Measurements from ENCODE around the gene FAM185A.
"Not testable (repeated sequence)": the region's sequence is repeated elsewhere in the genome, so short reads cannot be mapped to it uniquely, and the experiment has no call there.

Gene FAM185A

GRCh38 chr7:102759934-102760333 is 11.1 kb downstream of the FAM185A start:
- not testable (repeated sequence) for H3K4me3 Mint-ChIP-seq; H3K36me3 Mint-ChIP-seq (ENCODE audit: low read depth); H3K4me1 Mint-ChIP-seq (ENCODE audit: low read depth); H3K27me3 Mint-ChIP-seq; H3K27ac Mint-ChIP-seq; H3K9me3 Mint-ChIP-seq

- H3K9me3 Mint-ChIP-seq; H3K4me1 Mint-ChIP-seq (ENCODE audit: low read depth); H3K36me3 Mint-ChIP-seq (ENCODE audit: low read depth); H3K27me3 Mint-ChIP-seq; H3K4me3 Mint-ChIP-seq; H3K27ac Mint-ChIP-seq: not testable (repeated sequence)
These were observed 12.4 kb downstream of the FAM185A start for GRCh38 chr7:102761234-102761633.

DNA sequence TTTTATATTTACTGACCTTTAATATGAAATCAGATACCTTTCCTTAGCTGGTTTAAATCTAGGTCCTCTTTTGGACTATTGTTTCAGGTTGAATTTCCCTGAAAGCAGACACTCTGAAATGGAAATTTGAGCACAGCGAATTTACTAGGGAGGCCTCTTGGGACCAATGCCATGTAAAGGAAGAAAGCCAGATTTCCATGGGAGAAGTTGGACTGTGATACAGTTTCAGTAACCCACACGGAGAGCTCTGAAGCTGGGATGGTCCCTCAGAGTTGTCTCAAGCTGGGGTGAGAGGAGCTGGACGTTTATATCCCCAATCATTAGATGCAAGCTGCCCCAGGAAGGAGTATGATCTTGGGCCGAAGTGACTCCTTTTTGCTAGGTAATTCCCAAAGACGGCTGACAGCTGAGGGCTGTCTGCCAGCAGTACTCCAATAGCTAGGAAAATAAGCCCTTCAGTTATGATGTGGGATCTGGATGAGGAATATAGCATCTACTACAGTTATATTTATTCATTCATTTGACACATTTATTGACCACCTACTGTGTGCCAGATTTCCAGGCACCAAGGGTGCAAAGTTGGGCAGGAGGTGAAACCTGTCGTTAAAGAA is 14.6 kb downstream of the FAM185A start:
- H3K27me3 Mint-ChIP-seq; H3K27ac Mint-ChIP-seq; H3K36me3 Mint-ChIP-seq (ENCODE audit: low read depth); H3K4me3 Mint-ChIP-seq; H3K4me1 Mint-ChIP-seq (ENCODE audit: low read depth); H3K9me3 Mint-ChIP-seq: not testable (repeated sequence)

GRCh38 chr7:102769657-102770192 is 20.9 kb downstream of the FAM185A start:
- H3K27ac Mint-ChIP-seq; H3K27me3 Mint-ChIP-seq; H3K9me3 Mint-ChIP-seq; H3K4me3 Mint-ChIP-seq; H3K4me1 Mint-ChIP-seq (ENCODE audit: low read depth); H3K36me3 Mint-ChIP-seq (ENCODE audit: low read depth): not testable (repeated sequence)

DNA sequence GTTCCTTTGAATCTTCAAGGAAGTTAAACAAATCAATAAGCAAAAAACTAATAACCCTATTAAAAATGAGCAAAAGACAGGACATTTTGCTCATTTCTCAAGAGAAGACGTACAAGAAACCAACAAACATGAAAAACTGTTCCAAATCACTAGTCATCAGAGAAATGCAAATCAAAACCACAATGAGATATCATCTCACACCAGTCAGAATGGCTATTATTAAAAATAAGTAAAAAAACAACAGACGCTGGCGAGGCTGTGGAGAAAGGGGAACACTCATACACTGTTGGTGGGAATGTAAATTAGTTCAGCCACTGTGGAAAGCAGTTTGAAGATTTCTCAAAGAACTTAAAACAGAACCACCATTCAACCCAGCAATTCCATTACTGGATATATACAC is 21.7 kb downstream of the FAM185A start:
- not testable (repeated sequence) for H3K27ac Mint-ChIP-seq; H3K4me3 Mint-ChIP-seq; H3K36me3 Mint-ChIP-seq (ENCODE audit: low read depth); H3K9me3 Mint-ChIP-seq; H3K4me1 Mint-ChIP-seq (ENCODE audit: low read depth); H3K27me3 Mint-ChIP-seq

- H3K27me3 Mint-ChIP-seq; H3K4me3 Mint-ChIP-seq; H3K9me3 Mint-ChIP-seq; H3K4me1 Mint-ChIP-seq (ENCODE audit: low read depth); H3K27ac Mint-ChIP-seq: not testable (repeated sequence)
- H3K36me3 Mint-ChIP-seq (ENCODE audit: low read depth): peaks cover 25% of the 10 kb centered on the region
These were observed 27.4 kb downstream of the FAM185A start for GRCh38 chr7:102776217-102776616.

- H3K4me1 Mint-ChIP-seq (ENCODE audit: low read depth); H3K27ac Mint-ChIP-seq; H3K9me3 Mint-ChIP-seq; H3K4me3 Mint-ChIP-seq; H3K27me3 Mint-ChIP-seq: not testable (repeated sequence)
- H3K36me3 Mint-ChIP-seq (ENCODE audit: low read depth): peaks cover 25% of the 10 kb centered on the region
These were observed 29.9 kb downstream of the FAM185A start for GRCh38 chr7:102778663-102779062.

DNA sequence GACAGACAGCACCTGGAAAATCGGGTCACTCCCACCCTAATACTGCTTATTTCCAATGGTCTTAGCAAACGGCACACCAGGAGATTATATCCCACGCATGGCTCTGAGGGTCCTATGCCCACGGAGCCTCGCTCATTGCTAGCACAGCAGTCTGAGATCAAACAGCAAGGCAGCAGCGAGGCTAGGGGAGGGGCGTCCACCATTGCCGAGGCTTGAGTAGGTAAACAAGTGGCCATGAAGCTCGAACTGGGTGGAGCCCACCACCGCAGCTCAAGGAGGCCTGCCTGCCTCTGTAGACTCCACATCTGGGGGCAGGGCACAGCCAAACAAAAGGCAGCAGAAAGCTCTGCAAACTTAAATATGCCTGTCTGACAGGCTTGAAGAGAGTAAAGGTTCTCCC is 32.1 kb downstream of the FAM185A start:
- H3K27ac Mint-ChIP-seq; H3K4me1 Mint-ChIP-seq (ENCODE audit: low read depth); H3K27me3 Mint-ChIP-seq; H3K9me3 Mint-ChIP-seq; H3K4me3 Mint-ChIP-seq: not testable (repeated sequence)
- H3K36me3 Mint-ChIP-seq (ENCODE audit: low read depth): peaks cover 20% of the 10 kb centered on the region

- H3K36me3 Mint-ChIP-seq (ENCODE audit: low read depth); H3K9me3 Mint-ChIP-seq; H3K27me3 Mint-ChIP-seq; H3K4me1 Mint-ChIP-seq (ENCODE audit: low read depth); H3K4me3 Mint-ChIP-seq; H3K27ac Mint-ChIP-seq: not testable (repeated sequence)
These were observed 40.0 kb downstream of the FAM185A start for GRCh38 chr7:102788770-102789169.

GRCh38 chr7:102790364-102791100 is 41.7 kb downstream of the FAM185A start:
- H3K4me3 Mint-ChIP-seq; H3K4me1 Mint-ChIP-seq (ENCODE audit: low read depth); H3K27ac Mint-ChIP-seq; H3K9me3 Mint-ChIP-seq; H3K27me3 Mint-ChIP-seq: not testable (repeated sequence)
- H3K36me3 Mint-ChIP-seq (ENCODE audit: low read depth): peaks cover 21% of the 10 kb centered on the region

DNA sequence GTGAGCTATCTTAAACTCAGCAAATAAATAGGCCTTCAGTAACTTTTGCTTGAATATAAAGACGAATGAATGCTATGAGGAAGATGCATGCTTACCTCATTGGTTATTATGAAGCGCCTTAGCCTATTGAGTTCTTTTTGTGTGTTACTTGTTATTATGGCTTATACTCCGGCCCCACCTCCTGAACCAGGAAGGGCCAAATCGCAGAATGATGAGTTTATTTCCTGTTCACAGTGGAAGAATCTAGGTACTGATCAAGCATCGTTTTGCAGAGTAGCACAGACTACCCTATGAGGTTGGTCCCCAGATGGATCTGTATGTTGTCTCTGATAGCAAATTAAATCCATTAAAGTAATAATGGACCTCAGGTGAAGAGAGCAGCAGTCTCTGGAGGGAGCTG is 42.6 kb downstream of the FAM185A start:
- H3K9me3 Mint-ChIP-seq; H3K27me3 Mint-ChIP-seq; H3K27ac Mint-ChIP-seq; H3K4me3 Mint-ChIP-seq; H3K4me1 Mint-ChIP-seq (ENCODE audit: low read depth): not testable (repeated sequence)
- peaks cover 26% of the 10 kb centered on the region for H3K36me3 Mint-ChIP-seq (ENCODE audit: low read depth)

- not testable (repeated sequence) for H3K4me3 Mint-ChIP-seq; H3K27me3 Mint-ChIP-seq; H3K9me3 Mint-ChIP-seq; H3K4me1 Mint-ChIP-seq (ENCODE audit: low read depth); H3K27ac Mint-ChIP-seq
- H3K36me3 Mint-ChIP-seq (ENCODE audit: low read depth): peaks cover 31% of the 10 kb centered on the region
These were observed 43.0 kb downstream of the FAM185A start for GRCh38 chr7:102791831-102792230.

- not testable (repeated sequence) for H3K27ac Mint-ChIP-seq; H3K9me3 Mint-ChIP-seq; H3K4me1 Mint-ChIP-seq (ENCODE audit: low read depth); H3K27me3 Mint-ChIP-seq; H3K4me3 Mint-ChIP-seq
- peaks cover 35% of the 10 kb centered on the region for H3K36me3 Mint-ChIP-seq (ENCODE audit: low read depth)
These were observed 45.8 kb downstream of the FAM185A start for GRCh38 chr7:102794567-102794966.

DNA sequence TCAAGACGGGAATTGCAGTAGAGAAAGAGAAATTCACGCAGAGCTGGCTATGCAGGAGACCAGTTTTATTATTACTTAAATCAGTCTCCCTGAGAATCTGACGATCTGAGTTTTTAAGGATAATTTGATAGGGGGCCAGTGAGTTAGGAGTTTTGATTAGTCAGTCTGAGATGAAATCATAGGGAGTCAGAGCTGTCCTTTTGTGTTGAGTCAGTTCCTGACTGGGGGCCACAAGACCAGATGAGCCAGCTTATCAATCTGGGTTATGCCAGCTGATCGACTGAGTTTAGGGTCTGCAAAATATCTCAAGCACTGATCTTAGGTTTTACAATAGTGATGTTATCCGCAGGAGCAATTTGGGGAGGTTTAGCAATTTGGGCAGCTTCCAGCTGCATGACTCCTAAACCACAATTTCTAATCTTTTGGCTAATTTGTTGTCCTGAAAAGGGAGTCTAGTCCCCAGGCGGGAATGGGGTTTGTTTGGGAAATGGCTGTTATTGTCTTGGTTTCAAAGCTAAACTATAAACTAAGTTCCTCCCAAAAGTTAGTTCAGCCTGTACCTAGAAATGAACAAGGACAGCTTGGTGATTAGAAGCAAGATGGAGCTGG is 47.3 kb downstream of the FAM185A start:
- not testable (repeated sequence) for H3K27ac Mint-ChIP-seq; H3K27me3 Mint-ChIP-seq; H3K4me1 Mint-ChIP-seq (ENCODE audit: low read depth); H3K4me3 Mint-ChIP-seq
- peaks cover 11% of the 10 kb centered on the region for H3K9me3 Mint-ChIP-seq
- peaks cover 44% of the 10 kb centered on the region for H3K36me3 Mint-ChIP-seq (ENCODE audit: low read depth)

DNA sequence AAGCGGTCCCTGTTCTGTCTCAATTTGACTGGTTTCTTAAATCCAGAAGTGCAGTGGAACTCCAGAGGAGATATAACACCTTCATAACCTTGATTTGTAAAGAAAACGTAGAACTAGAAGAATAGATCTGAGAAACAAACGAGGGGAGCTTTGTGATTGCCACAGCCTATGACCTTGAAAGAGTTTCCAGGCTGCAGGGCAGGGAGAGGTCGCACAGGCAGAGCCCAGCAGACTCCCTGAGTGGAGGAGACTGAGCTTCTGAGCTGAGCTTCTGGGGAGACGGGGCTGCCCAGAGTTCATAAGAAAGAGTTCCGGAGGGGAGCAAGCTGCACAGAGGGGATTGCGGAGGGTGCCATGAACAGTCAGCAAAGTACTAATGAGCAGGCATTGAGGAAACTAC is 57.8 kb downstream of the FAM185A start:
- Mint-ChIP-seq H3K9me3 (peaks cover 7% of the 10 kb centered on the region), H3K36me3 (ENCODE audit: low read depth) (peaks cover 8% of the 10 kb centered on the region), H3K4me3 (no peak overlapping the region), H3K27me3 (no peaks in the 10 kb centered on the region), H3K4me1 (ENCODE audit: low read depth) (no peaks in the 10 kb centered on the region), H3K27ac (no peak overlapping the region)

- no peak overlapping the region for H3K4me3 Mint-ChIP-seq
These were observed 62.1 kb downstream of the FAM185A start for GRCh38 chr7:102810916-102811315.

More at GRCh38 chr7:102810916-102811315, 62.1 kb downstream of the FAM185A start:
- Mint-ChIP-seq H3K27me3 (no peaks in the 10 kb centered on the region), H3K4me1 (ENCODE audit: low read depth) (peaks cover 14% of the 10 kb centered on the region), H3K27ac (no peak overlapping the region), H3K36me3 (ENCODE audit: low read depth) (peaks cover 12% of the 10 kb centered on the region), H3K9me3 (no peaks in the 10 kb centered on the region)

Measured in stimulated activated naive CD8-positive, alpha-beta T cell treated with anti-CD3 and anti-CD28 coated beads, Interleukin-15, Interleukin-2, amounts not matched to agents 100 ng/mL and 50 ng/mL, for 24 hours (primary cell).